Measurements from ENCODE around the gene KSR1. TPM values are rescaled to one million over a fixed set of nuclear protein-coding genes. Genes with fewer than 3 reads are reported as not detected.

The KSR1 gene
- total and polyA plus RNA-seq, 2 of the 4 experiments (the other 2 are of a cell fraction): 12.5 to 21.9 TPM

- H2AK5ac ChIP-seq (ENCODE audit: low read depth, low read length): no peak overlapping the region
- dilution Hi-C loops (cut with HindIII; ENCODE audit: low sequenced_read_pairs, unreplicated experiment): no loop called here
- no peak overlapping the region for H3K14ac ChIP-seq (replicated peaks; ENCODE audit: low read depth, low read length)
- no peaks in the 10 kb centered on the region for H3K79me1 ChIP-seq (ENCODE audit: low read depth in 1 of 2, low read length in 2 of 2)
- WGBS, 2 experiments (ENCODE audit: extremely low coverage in 2 of 2, insufficient read length in 1 of 2): no CpG with 5 or more reads among the region's 6 CpGs
- intact Hi-C loops (cut with micrococcal nuclease): loop anchor here (2.0 kb wide), 2 partner anchors 62 to 94 kb away; no protein-coding TSS in a partner anchor
- peak overlapping the region; percentile 34 for H2AFZ ChIP-seq (replicated peaks; ENCODE audit: low read length, poor library complexity)
- H2BK5ac ChIP-seq (ENCODE audit: low read depth, low read length, poor library complexity, severe bottlenecking): peak overlapping the region; percentile 61
- no peak overlapping the region for H3K9ac ChIP-seq (ENCODE audit: low read depth, low read length)
- H3K4me1 ChIP-seq (ENCODE audit: control insufficient read depth, insufficient read depth, low read length): peaks cover 25% of the 10 kb centered on the region
- peak overlapping the region; percentile 85; the same call in 1 of the 2 replicates for H3K27ac ChIP-seq (ENCODE audit: insufficient read depth, low read length)
- peaks cover 4% of the 10 kb centered on the region; the same call in 1 of the 2 replicates for H4K20me1 ChIP-seq (ENCODE audit: insufficient read depth, low read length)
- H3K56ac ChIP-seq (ENCODE audit: extremely low read depth, insufficient read depth, low read length): 0 out of 2 replicates have a peak overlapping the region, but pooled peaks have one; percentile 1
- H3K36me3 ChIP-seq (ENCODE audit: control insufficient read depth, insufficient read depth, low read length): no peaks in the 10 kb centered on the region
- peak overlapping the region; percentile 95; the same call in 1 of the 2 replicates for H3K4ac ChIP-seq (ENCODE audit: low read depth, low read length)
- 0 out of 3 replicates have a peak overlapping the region, but pooled peaks have one; percentile 97 for H2BK15ac ChIP-seq (ENCODE audit: low read depth, low read length)
- H2BK120ac ChIP-seq (ENCODE audit: low read depth, low read length): peak overlapping the region; percentile 93
- H2AK9ac ChIP-seq (replicated peaks; ENCODE audit: low read depth, low read length, poor library complexity): no peak overlapping the region
- DNase-seq: peak; percentile 100
- H4K8ac ChIP-seq (ENCODE audit: low read depth in 2 of 2, low read length in 2 of 2): no peak overlapping the region; a peak in 1 of 4 replicates
- H3K4me3 ChIP-seq (ENCODE audit: insufficient read depth, low read depth, low read length): no peak overlapping the region
- H4K91ac ChIP-seq (ENCODE audit: insufficient read depth, low read depth, low read length): peak overlapping the region; percentile 93; the same call in 1 of the 2 replicates
- peaks cover 16% of the 10 kb centered on the region for H3K9me1 ChIP-seq (ENCODE audit: insufficient read depth, low read length)
- H3K18ac ChIP-seq (ENCODE audit: low read depth, low read length): 0 out of 2 replicates have a peak overlapping the region, but pooled peaks have one; percentile 8
- ATAC-seq (ENCODE audit: low read depth): peak; percentile 88
- BruUV-seq (replicated peaks): no TSS peak
- no peak overlapping the region for H4K5ac ChIP-seq (ENCODE audit: low read depth, low read length)
- H3K27me3 ChIP-seq (ENCODE audit: control insufficient read depth, insufficient read depth, low read length): no peaks in the 10 kb centered on the region
- no peak overlapping the region for H3K23ac ChIP-seq (ENCODE audit: low read depth, low read length)
- ChIA-PET POLR2A (ENCODE audit: unreplicated experiment) (interaction anchor here (0.6 kb wide), 1 partner anchor 11 kb away, joined by 4 read pairs; no protein-coding TSS in a partner anchor), CTCF (interaction anchor here (1.1 kb wide), 1 partner anchor 107 kb away, joined by 3 read pairs; no protein-coding TSS in a partner anchor)
- in situ Hi-C loops (cut with MboI; ENCODE audit: low sequenced_read_pairs): loop anchor here (10.0 to 25.0 kb wide), 2 partner anchors 82 to 209 kb away; no protein-coding TSS in a partner anchor
- H2BK20ac ChIP-seq (ENCODE audit: low read depth, low read length): peak overlapping the region; percentile 98
- no peak overlapping the region for H3K4me2 ChIP-seq (ENCODE audit: low read depth, low read length)
- no peaks in the 10 kb centered on the region for H3K9me3 ChIP-seq (ENCODE audit: control insufficient read depth, insufficient read depth, low read length)
- peak; percentile 1; the same call in 1 of the 2 replicates for TF ChIP-seq SMC3 (IDR thresholded peaks at IDR 0.05; ENCODE audit: low read depth, low read length)
- TF ChIP-seq CTCF (conservative IDR thresholded peaks at IDR 0.05; ENCODE audit: low read depth, low read length): no peak
- no peak for TF ChIP-seq POLR2A (IDR thresholded peaks at IDR 0.05; ENCODE audit: low read depth, low read length)
- no peak for TF ChIP-seq USF2 (IDR thresholded peaks at IDR 0.05; ENCODE audit: low read depth, low read length)
- TF ChIP-seq CEBPB (IDR thresholded peaks at IDR 0.05; ENCODE audit: low read depth, low read length): peak; percentile 98
- TF ChIP-seq RFX5 (IDR thresholded peaks at IDR 0.05; ENCODE audit: low read depth, low read length): no peak
- TF ChIP-seq MXI1 (IDR thresholded peaks at IDR 0.05; ENCODE audit: borderline replicate concordance, low read depth, low read length): no peak
- peak; percentile 80; the same call in 1 of the 2 replicates for TF ChIP-seq CHD1 (IDR thresholded peaks at IDR 0.05; ENCODE audit: low read depth, low read length)
- TF ChIP-seq ELK1 (IDR thresholded peaks at IDR 0.05; ENCODE audit: borderline replicate concordance, low read depth, low read length): no peak
- peak; percentile 89 for TF ChIP-seq FOS (IDR thresholded peaks at IDR 0.05; ENCODE audit: low read depth, low read length)
- 0 out of 2 replicates have a peak, but pooled peaks have one; percentile 0 for TF ChIP-seq MAFK (IDR thresholded peaks at IDR 0.05; ENCODE audit: low read depth, low read length)
- no peak for TF ChIP-seq RAD21 (IDR thresholded peaks at IDR 0.05; ENCODE audit: low read length)
- TF ChIP-seq NFE2L2 (IDR thresholded peaks at IDR 0.05; ENCODE audit: low read depth, low read length): peak; percentile 43; the same call in 1 of the 2 replicates
These were observed 9.5 kb upstream of the KSR1 start for GRCh38 chr17:27446569-27447301.
